Hematopoietic multipotent progenitor cell treated with erythropoietin and hydrocortisone succinate and interleukin-3 and kit ligand, for 4 days (in vitro differentiated cells): ENCODE results near the gene DOCK2.
"Not testable (repeated sequence)": the region's sequence is repeated elsewhere in the genome, so short reads cannot be mapped to it uniquely, and the experiment has no call there.

Source experiments
- DNase-seq: peaks from one replicate; pipeline ENCODE4 v3.0.0-alpha.2; 2015

The DOCK2 gene

DNA sequence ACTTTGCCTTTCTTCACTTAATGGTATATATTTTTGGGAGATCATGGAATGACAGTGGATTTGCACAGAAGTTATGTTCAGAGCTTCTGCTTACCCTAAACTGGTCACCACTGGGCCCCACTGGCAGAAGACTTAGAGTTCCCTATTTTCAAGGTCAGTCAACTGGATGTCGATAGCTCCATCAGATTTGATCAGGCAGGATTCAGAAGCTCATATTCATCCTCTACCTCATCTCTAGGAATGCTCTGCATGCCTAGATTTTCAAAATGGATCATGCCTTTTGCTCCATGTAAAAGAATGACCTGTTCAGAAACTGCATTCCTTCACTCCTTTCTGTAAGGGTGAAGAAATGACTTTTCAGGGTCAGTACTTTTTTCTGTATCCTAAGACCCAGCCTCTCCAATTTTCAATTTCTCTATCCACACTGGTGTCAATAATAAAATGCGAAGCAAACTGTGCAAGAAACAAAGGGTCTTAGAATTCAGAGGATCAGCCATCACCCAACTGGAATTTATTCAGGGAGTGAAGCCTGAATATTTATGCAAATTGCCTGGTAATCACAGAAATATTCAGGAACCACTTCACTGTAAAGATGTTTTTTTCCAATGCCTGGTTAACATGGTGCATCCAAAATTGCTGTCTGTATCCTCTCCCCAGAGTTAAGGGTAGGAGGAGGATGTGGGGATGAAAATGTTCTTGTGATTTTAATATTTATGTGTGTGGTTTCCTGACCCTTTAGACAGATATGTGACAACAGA, 125.4 kb downstream of the DOCK2 start:
- no peak for DNase-seq

DNA sequence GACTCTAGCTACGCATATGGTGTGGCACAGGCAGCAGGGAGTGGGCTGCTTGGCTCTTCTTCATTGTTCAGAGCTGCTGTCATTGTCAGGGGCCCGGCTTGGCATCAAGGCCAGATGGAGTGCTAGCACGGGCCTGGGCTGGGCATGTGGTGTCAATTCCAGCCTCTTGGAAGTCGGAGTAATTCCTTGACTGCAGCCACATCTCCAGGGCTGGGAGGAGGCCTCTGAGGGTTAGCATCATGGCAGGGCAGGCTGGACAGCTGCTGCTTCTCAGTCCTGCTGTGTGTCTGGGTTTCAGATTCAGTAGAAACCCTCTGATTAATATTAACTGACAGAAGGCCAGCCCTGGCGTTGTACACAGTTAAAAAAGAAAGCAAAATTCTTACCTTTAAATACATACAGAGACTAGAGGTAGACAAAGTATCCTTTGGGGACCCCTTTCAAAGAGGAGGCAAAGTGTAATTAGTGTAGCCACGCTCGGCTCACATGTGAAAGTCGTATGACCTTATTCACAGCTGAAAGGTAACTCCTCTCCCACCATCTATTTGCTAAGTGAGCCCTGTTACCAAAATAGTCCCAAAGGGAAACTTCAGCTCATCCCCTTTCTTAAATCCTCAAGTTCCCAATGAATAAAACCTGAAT, 126.4 kb downstream of the DOCK2 start:
- DNase-seq = no peak

DNA sequence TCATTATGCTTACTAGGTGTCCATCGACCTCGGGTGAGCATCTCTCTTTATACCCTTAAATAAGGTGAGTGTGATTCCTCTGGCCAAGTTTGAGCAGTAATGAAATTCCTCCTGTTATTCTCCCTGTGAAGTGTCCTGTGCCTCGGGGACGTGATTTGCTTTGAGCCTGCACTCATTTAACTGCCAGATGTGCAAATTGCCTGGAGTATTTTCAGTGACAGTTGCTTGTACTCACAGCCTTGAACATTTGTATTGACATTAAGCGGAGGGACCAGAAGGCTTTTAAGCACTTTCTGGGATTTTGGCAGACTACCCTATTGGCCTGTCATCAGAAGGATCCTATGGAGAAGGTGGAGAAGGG, 126.9 kb downstream of the DOCK2 start:
- no peak for DNase-seq

DNA sequence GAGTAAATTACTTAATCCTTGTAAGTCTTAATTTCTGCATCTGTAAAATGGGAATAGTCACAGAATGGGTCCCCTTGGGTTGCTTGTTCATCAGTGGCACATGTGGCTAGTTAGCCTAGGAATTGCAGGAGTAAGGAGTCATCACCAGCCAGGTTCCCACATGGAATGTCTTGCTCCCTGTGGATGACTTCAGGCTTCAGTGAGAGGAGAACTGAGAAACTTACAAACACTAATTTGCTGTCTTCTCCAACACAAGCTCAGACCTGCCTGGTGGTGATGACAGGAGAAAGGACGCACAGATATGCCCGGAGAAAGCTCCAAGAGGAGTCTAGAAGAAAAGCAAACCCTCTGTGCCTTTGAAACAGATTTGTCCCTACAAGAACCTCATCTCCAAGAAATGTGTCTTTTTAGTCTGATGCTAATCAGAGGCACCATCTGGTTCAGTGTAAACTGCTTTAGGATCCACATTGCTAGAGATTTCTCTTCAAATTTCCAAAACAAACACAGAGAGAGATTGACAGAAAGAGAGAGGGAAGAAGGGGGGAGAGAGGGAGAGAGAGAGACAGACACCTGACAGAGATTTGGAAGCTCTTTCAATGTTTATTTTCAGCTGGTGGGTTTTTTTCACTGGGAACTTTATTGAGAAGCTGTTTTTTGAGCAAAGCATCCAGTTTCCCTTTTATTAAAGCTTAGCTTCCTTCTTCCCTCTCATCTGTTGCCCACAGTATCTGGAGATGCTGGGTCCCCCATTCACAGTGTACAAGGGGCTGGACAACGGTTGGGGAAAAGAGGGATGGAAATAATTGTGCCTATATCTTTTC, 128.3 kb downstream of the DOCK2 start:
- no peak for DNase-seq

DNA sequence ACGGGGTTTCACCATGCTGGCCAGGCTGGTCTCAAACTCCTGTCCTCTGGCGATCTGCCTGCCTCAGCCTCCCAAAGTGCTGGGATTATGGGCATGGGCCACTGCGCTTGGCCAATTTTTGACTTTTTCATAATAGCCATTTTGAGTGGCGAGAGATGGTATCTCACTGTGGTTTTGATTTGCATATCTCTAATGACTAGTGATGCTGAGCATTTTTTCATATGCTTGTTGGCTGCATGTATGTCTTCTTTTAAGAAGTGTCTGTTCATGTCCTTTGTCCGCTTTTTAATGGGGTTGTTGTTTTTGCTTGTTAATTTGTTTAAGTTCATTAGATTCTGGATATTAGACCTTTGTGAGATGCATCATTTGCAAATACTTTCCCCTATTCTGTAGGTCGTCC, 129.9 kb downstream of the DOCK2 start:
- not testable (repeated sequence) for DNase-seq

DNA sequence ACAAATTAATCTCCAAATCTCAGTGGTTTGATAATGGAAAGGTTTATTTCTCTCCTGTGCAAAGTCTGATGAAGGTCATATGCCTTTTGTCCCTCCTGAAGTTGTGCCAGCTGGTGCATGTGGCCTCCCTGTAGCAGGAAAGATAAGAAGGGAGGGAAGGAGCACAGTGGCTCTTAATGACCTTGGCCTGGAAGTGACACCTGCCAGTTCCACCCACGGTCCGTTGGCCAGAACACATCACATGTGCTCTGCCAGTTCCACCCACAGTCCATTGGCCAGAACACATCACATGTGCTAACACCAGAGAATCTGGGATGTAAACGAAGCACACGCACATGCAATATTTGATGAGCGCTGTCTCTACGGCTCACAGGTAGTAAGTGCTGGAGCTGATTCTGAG, 130.9 kb downstream of the DOCK2 start:
- peak; percentile 61 for DNase-seq

DNA sequence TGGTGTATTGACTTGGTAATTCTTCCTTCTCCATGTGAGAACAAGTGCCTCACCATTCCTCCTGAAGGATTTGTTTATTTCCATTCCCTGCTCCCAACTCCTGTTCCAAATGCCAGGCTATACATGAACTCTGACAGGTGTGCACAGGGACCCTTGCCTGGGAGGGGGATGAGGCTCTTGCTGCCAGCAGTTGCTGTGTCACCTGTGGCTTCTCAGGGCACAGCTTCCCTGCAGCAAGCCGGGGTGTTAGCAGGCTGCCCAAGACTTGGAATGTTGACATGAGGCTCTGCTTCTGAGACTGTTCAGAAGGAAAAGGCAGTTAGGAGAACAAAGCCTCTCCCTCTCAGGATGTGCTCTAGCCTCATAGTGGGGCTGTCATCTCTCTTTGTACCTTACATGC, 131.3 kb downstream of the DOCK2 start:
- no peak for DNase-seq

DNA sequence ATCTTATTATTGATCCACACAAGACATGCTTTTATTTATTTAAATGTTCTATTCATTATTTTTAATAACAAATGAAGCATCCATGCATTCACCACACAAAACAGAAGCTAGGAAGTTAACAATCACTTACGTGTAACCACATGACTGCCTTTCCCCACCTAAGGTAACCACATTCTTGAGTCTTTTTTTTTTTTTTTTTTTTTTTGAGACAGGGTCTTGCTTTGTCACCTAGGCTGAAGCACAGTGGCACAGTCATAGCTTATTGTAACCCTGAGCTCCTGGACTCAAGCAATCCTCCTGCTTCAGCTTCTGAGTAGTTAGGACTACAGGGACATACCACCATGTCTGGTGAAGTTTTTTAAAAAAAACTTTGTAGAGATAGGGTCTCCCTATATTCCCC, 133.0 kb downstream of the DOCK2 start:
- no peak for DNase-seq

DNA sequence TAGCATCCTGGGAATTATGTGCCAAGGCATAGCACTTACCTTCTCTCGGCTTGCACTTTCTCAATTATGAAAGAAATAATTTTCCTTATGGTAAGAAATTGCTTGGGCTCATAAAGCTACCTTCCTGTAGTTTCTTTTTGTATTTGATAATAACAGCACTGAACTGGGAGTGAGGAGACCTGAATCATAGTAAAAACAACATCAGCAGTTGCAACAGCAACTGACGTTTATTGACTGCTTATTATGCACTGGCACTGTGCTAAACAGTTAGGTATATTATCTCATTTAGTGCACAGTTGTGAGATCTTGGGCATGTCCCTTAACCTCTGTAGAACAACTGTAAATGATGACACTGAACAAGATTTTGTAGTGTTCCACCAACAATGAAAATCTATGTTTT, 135.2 kb downstream of the DOCK2 start:
- DNase-seq = no peak

DNA sequence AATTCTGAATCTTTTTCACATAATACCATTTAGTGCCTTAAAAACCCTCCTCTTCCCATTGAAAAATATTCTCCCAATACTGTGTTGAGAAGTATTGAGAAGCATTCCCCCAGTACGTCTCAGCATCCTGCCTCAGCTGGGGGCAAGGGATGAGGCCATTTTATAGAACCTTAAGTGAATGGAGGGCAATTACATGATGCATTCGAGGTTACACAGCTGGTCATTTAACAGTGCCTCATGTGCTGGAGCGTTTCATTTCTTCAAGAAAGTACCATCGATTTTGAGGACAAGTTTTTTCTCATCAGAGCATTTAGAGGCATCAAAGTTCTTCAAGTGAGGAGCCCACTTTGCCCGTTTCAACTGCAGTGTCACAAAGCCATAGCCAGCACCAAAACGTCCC, 135.6 kb downstream of the DOCK2 start:
- DNase-seq = no peak

DNA sequence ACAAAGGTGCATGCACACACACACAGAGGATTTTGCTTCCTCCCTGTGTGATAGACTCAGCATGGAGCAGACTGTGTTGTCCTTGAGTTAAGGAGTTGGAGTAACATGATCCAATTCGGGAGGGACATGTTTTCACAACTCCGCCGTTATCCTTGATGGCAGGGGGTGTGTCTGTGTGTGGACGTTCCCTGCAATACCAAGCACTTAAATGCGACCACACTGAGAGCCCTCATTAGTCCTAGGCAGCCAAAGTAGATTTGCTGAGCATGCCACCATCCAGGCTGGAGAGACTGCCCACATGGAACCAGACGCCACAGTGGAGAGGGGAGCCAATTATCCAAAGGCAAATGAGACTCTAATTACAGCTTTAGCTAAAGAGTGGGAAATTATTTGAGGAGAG, 140.1 kb downstream of the DOCK2 start:
- DNase-seq = no peak

DNA sequence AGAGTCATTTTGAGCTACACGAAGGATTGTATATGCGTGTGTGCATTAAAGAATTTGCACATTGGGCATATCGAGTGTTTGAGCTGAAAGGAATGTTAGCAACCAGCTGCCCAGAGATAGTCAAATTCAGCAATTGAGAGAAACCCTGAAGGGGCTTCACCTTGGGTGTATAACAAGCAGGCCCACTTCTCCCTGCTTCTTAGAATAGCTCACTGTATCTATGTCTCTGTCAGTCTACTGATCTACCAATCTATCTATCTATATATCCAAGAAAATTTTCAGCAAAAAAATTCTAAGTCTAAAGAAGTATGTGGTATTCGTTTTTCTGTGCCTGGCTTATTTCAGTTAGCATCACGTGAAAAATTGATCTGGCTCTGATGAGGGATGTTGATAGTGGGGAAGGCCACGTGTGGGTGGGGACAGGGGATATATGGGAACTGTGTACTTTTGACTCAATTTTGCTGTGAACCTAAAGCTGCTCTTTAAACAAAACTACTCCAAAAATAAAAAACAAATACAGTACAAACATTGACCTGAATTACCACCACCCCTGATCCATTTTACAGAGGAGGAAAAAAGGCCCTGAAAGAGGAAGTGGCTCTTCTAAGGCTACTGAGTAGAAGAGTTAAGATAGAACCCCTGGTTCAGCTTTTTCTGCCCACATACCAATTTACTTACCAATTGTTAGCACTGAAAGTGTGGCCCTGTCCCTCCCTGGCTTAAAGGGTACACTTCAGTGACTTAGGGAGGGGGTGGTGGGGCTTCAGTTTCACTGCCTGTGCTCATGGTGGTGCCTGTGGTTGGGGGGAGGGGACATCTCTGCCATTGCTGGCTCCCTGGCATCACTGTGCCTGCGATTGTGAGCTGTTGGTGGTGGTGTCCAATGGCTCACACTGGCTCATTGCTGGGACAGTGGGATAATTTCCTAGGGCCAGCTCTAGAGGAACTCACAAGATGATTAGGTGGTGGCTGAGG, 141.8 kb downstream of the DOCK2 start:
- DNase-seq = peak; percentile 60

DNA sequence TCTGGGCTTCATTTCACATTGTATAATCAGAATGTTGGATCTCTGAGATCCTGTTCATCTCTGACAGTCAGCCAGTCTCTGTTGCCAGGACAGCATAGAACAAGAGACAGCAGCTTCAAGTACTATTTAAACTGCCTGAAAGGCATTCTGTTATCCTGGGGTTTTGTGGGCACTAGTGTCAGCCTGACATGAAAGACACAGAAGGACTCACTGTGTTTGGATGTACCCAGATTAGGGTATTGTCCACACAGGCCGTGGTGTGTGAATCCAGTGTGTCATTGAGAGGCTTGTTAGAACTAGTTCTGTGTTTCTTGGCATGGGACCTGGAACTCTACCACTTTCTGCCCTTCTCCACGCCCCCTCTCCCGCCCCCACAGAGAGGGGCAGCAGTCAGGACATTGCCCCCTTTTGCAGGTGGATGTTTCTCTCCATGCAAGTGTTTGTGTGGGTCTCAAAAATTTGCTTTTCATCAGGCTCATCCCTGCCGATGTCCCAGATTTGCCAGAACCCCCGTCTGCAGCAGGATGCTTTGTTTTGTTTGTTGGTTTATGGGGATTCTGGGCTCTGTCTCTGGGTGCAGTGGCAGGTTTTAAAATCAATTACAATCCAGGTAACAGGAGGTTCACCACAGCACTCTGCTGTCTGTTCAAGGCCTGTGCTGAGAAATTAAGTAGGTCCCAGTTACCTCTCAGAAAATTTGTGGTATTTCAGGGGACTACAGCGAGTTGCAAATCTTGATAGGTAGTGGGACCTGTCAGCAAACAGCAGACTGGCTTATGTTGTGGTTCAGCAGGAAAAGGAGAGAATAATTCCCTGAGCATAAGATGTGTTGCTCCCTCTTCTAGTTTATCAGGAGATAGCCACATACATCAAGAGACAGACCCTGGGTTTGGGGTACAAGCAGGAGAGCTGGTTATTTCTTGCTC, 144.6 kb downstream of the DOCK2 start:
- no peak for DNase-seq

DNA sequence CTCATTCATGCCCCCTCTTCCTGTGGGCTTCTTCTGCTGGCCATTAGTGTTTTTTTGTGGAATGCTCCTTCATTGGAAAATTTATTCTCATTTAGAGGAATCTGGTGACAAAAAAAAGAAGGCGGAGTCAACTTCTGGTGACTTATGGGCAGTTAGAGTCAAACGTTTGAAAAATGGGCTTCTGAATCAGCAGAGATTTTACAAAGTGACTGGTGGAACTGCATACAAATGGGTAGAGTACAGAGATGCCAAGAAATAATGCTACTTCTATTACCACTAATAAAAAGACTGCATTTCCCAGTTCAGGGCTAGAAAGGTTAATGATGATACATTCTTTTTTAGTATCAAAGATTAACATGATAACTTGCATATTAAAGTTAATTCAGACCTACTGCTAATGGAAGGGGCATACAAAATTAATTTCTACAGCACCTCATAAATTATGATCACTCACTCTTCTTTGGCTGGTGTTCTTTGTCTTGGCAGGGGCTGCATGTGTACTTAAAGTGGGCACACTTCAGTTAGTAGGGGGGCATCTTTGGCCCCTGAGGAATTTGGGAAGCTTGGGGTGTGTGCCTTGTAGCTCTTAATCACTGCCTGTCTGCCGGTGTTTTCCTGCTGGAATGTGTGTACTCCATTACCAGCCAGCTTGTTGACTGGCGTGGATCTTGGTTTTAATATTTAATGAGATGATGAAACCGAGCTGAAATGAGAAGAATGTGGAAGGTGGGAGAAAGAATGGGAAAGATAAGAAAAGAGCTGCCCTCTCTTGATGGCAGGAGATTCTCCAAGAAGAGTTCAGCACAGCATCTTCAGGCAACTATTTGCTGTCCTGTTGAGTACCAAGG, 148.9 kb downstream of the DOCK2 start:
- no peak for DNase-seq

DNA sequence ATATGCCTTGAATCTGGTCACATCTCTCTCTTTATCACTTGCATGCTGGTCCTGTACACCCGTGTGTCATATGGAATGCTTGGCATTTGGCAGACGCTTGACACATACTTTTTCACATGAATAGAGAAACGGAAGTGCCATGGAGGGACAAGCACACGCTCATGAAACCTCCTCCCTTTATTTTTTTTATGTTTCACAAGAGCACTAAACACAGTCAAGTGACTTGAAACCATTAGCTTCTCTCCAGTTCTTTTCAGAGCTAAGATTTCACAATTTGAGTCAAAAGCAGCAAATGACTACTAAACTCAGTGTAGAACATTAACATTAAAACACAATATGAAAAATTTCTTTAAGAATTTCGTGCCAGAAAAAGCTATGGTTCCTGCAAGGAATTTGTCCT, 151.1 kb downstream of the DOCK2 start:
- DNase-seq = no peak

DNA sequence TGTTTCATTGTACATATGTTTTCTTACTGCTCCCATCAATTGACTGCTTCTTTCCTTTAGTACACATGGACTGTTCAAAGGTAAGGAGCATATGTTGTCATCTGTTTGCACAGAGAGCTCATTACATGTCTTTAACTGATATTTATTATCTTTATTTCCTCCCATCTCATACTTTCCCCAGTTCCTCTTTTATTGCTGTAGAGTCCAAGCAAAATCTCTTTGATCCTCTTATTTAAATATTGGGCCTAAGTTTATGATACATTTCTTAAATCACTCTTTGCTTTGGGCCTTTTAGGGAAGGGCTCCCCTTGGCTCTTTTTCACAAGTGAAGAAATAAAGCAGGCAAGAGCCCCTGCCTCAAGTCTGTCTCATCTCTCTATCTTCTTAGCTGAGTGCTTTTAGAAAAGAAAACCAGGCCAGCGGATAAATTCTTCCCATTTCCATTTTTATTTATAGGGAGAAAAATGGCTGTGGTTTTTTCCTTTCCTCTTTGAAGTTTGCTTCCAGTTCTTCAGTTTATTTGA, 152.4 kb downstream of the DOCK2 start:
- DNase-seq = no peak

DNA sequence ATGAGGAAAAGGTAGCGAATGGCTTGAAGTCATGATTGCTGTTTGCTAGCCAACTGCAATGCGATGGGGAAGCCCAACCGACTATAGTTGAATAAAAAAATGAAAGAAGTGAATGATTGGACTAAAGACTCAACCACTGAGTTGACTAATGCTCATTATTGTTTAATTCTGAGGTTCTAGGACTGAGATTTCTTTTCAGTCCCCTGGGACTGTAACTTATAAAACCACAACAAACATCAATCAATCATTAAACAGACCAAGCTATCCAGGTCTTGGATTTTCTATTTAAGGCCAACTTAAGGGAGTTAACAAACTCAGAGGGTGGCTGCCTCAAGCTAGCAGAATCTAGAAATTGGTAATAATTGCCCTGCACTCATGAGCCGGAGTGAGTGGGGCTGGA, 154.2 kb downstream of the DOCK2 start:
- no peak for DNase-seq

DNA sequence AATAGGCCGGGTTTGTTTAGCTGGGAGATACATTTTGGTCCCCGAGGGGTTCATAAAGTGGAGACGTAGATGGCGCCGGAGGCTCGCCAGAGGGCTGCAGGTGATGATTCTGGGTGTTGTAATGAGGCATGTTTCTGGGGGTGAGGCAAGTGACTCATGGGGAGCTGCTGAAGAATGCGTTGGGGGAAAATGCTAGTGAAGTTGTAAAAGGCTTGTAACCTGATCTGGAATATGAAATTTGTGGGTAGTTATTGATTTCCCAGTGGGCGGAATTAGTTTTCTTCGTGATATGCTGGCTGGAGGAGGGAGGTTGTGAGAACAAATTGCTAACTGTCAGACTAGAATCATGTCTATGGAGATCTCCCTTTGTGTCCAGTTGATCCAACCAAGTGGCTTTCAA, 158.3 kb downstream of the DOCK2 start:
- DNase-seq = no peak

DNA sequence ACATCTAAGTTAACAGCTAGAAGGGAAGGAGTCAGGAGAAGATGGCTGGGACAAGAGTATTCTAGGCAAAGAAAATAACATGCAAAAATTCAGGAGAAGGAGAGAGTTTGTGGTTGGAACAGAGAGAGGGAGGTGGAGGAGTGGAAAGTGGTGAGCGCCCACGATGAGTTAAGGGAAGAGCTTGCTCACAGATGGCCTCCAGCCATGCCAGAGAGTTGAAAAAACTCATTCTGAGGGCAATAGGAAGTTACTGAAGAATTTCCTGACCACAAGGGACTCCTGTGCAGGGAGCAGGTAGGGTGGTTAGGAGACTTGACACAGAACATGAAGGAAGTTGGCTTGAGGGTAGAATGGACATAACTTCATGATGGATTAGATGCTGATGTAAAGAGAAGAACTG, 159.7 kb downstream of the DOCK2 start:
- DNase-seq = no peak

DNA sequence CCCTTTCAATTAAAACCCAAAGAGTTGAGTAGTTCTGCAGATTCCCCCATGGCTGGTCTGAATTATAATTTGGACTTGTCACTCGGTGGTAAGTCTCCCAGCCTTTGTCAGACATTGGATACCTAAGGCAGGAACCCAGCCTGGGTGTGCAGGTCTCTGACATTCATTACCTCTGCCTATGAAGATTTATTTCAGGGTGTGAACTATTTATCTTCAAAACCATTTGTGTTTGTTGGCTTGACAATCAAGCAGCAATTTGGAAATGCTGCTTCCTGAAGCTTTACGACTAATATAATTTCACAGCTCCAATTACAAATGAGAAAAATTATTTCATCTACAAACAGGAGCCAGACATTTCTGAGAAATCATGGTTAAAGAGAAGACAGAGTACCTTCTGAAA, 160.5 kb downstream of the DOCK2 start:
- DNase-seq = no peak

DNA sequence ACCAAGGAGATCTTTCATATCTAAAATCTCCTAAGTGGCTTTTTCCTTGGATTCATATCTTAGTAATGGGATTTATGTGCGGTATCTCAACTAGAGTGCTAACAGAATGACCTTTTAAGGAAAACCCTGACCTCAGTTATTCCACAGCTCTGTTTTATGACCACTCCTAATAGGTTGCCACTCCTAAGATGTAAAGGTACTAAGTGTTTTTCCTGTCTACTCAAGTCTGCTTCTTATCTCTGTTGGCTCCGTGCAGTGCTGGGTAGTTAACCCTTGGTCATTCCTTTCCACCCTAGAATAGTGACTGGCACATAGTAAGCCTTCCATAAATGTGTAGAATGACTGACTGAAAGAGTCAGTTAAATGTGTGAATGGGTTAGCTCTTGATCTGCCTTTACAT, 161.4 kb downstream of the DOCK2 start:
- DNase-seq = no peak
